ENCODE measurements around the gene OSBPL6.

Gene OSBPL6

GRCh38 chr2:178309541-178309940 is 115.2 kb downstream of the OSBPL6 start:
- no peak for ATAC-seq
- TF ChIP-seq ARNTL (CRISPR knock-in tag; IDR thresholded peaks at IDR 0.05; ENCODE audit: borderline replicate concordance, low read depth) (no peak), ESRRG (CRISPR knock-in tag; IDR thresholded peaks at IDR 0.05) (no peak), TSHZ2 (CRISPR knock-in tag; IDR thresholded peaks at IDR 0.05) (no peak), TOX (CRISPR knock-in tag; IDR thresholded peaks at IDR 0.05; ENCODE audit: borderline replicate concordance) (no peak), OSR1 (CRISPR knock-in tag; IDR thresholded peaks at IDR 0.05) (no peak), ZNF8 (CRISPR knock-in tag; IDR thresholded peaks at IDR 0.05) (no peak), ZFP30 (CRISPR knock-in tag; IDR thresholded peaks at IDR 0.05) (no peak), ISL1 (CRISPR knock-in tag; IDR thresholded peaks at IDR 0.05) (no peak), BACH2 (CRISPR knock-in tag; IDR thresholded peaks at IDR 0.05; ENCODE audit: borderline replicate concordance) (no peak), CSRNP3 (CRISPR knock-in tag; IDR thresholded peaks at IDR 0.05) (no peak)
- TF ChIP-seq, protein P1, sequence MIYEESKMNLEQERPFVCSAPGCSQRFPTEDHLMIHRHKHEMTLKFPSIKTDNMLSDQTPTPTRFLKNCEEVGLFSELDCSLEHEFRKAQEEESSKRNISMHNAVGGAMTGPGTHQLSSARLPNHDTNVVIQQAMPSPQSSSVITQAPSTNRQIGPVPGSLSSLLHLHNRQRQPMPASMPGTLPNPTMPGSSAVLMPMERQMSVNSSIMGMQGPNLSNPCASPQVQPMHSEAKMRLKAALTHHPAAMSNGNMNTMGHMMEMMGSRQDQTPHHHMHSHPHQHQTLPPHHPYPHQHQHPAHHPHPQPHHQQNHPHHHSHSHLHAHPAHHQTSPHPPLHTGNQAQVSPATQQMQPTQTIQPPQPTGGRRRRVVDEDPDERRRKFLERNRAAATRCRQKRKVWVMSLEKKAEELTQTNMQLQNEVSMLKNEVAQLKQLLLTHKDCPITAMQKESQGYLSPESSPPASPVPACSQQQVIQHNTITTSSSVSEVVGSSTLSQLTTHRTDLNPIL (CRISPR knock-in tag; IDR thresholded peaks at IDR 0.05; ENCODE audit: low read depth) = no peak

DNA sequence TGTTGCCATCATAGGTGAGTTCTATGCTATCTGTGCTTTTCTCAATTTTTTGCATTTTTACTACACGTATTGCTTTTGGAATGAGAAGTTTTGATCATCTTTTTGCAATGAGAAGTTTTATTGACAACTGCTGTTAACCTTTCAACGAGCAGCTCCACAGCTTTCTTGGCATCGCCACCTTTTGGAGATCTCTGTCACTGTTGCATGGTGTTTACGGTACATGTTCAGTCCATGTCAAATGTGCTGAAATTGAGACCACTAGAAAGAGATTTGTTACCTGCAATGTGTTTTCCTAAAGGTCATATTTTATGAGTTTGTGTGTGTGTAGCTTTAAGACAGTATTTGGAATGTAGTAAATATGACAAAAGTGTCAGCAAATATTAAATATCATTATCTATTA is 120.8 kb downstream of the OSBPL6 start:
- ATAC-seq = no peak
- TF ChIP-seq ISL1 (CRISPR knock-in tag; IDR thresholded peaks at IDR 0.05) (no peak), SNAI2 (CRISPR knock-in tag; IDR thresholded peaks at IDR 0.05) (no peak), POU6F1 (CRISPR knock-in tag; IDR thresholded peaks at IDR 0.05; ENCODE audit: borderline replicate concordance, low read depth) (no peak), CSRNP3 (CRISPR knock-in tag; IDR thresholded peaks at IDR 0.05) (no peak), ZNF70 (CRISPR knock-in tag; IDR thresholded peaks at IDR 0.05) (no peak), ZC3H10 (CRISPR knock-in tag; IDR thresholded peaks at IDR 0.05) (no peak), ZFP3 (CRISPR knock-in tag; IDR thresholded peaks at IDR 0.05) (no peak), ZFP30 (CRISPR knock-in tag; IDR thresholded peaks at IDR 0.05) (no peak), BACH2 (CRISPR knock-in tag; IDR thresholded peaks at IDR 0.05; ENCODE audit: borderline replicate concordance) (no peak), ESRRG (CRISPR knock-in tag; IDR thresholded peaks at IDR 0.05) (no peak), PPARA (CRISPR knock-in tag; IDR thresholded peaks at IDR 0.05; ENCODE audit: borderline replicate concordance) (no peak), ZNF565 (CRISPR knock-in tag; conservative IDR thresholded peaks at IDR 0.05; ENCODE audit: low read depth) (no peak), RARB (CRISPR knock-in tag; IDR thresholded peaks at IDR 0.05) (no peak), TCF4 (CRISPR knock-in tag; IDR thresholded peaks at IDR 0.05; ENCODE audit: borderline replicate concordance) (no peak), ARNTL (CRISPR knock-in tag; IDR thresholded peaks at IDR 0.05; ENCODE audit: borderline replicate concordance, low read depth) (no peak), GLIS3 (CRISPR knock-in tag; IDR thresholded peaks at IDR 0.05) (no peak), CSDC2 (CRISPR knock-in tag; IDR thresholded peaks at IDR 0.05) (no peak), TSHZ2 (CRISPR knock-in tag; IDR thresholded peaks at IDR 0.05) (no peak)
